ENCODE results near the gene C11orf24. TPM values are rescaled to one million over a fixed set of nuclear protein-coding genes. Genes with fewer than 3 reads are reported as not detected.
"Not testable (repeated sequence)": the region's sequence is repeated elsewhere in the genome, so short reads cannot be mapped to it uniquely, and the experiment has no call there.

C11orf24 gene
- total and polyA plus RNA-seq, 10 of the 15 experiments (the other 5 are each of a cell fraction or from before 2014, with no cell fraction given) = 4.3 to 104 (median 41.4) TPM

DNA sequence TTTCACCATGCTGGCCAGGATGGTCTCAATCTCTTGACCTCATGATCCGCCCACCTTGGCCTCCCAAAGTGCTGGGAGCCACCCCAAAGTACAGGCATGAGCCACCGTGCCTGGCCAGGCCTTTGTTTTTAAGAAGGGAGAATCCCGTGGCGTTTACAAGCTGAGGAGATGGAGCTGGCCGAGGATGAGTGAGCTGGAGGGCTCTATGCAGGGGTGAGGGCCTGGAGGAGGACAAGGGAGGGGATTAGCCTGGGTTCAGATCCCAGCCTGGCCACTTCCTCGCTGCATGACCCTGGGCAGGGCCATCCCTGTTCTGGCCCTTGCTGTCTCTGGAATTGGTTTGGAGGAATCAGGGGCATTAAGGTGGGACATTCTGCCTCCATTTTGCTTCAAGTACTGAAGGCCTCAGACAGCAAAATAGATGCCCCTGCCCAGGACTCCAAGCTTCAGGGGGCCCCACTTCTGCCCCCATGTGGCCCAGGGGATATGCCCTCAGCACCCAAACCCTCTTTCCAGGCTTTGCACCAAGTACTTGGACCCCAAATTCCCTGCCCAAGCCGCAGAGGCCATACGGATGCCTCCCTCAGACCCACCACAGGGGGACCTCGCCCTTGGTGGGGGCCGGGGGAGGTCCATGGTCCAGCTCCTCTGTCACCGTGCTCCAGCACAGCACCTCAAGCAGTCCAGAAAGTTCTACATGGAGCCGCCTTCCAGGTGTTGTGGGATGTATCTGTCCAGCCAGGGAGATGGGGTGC lies 28.5 kb upstream of the C11orf24 start (continued):
- TF ChIP-seq ZNF207 (IDR thresholded peaks at IDR 0.05; ENCODE audit: borderline replicate concordance) (no peak), BHLHE40 (IDR thresholded peaks at IDR 0.05; ENCODE audit: borderline replicate concordance in 1 of 2, low read depth in 2 of 2, low read length in 1 of 2) (no peak), ZZZ3 (IDR thresholded peaks at IDR 0.05; ENCODE audit: control insufficient read depth, insufficient read length, low read depth) (no peak), SMARCA5 (IDR thresholded peaks at IDR 0.05) (no peak), YY1 (IDR thresholded peaks at IDR 0.05; ENCODE audit: low read depth, low read length) (no peak), PAX8 (IDR thresholded peaks at IDR 0.05) (no peak), CHD4 (IDR thresholded peaks at IDR 0.05) (no peak), NKRF (conservative IDR thresholded peaks at IDR 0.05) (no peak)

GRCh38 chr11:68299517-68299879 lies 27.7 kb upstream of the C11orf24 start:
- not testable (repeated sequence) for H3K27me3 ChIP-seq (replicated peaks in 1 of 2; ENCODE audit: control insufficient read depth in 2 of 2, insufficient read depth in 2 of 2, low read length in 1 of 2); H3K9ac ChIP-seq (ENCODE audit: control insufficient read depth, insufficient read depth, low read length); H2AFZ ChIP-seq (ENCODE audit: control insufficient read depth, low read depth, low read length); H4K20me1 ChIP-seq (ENCODE audit: control insufficient read depth, insufficient read depth); DNase-seq (ENCODE audit: low read depth, low spot score); ATAC-seq; BruUV-seq (replicated peaks); FAIRE-seq; H3K4me3 ChIP-seq; H3K4me2 ChIP-seq (ENCODE audit: control insufficient read depth, insufficient read depth); H3K9me3 ChIP-seq (replicated peaks; ENCODE audit: control insufficient read depth, insufficient read depth, low read length); H3K4me1 ChIP-seq (ENCODE audit: control insufficient read depth, insufficient read depth, low read length); H3K27ac ChIP-seq (ENCODE audit: control insufficient read depth, insufficient read depth); H3K79me2 ChIP-seq (ENCODE audit: control insufficient read depth, insufficient read depth, low read length); H3K36me3 ChIP-seq (ENCODE audit: control insufficient read depth in 2 of 2, insufficient read depth in 2 of 2, low read length in 1 of 2)
- SMC1A ChIA-PET (ENCODE audit: uncharacterized antibody, unreplicated experiment) = interaction anchor here (1.0 to 7.9 kb wide), 5 partner anchors 30 to 91 kb away, joined by 3 to 134 read pairs (median 8); partner anchors contain the start of gene C11orf24
- WGBS (ENCODE audit: insufficient coverage, insufficient replicate concordance, low lambda C conversion rate, missing lambda C conversion rate) = 89% methylated on average over 9 of the region's 9 CpGs
- intact Hi-C loops (cut with micrococcal nuclease; ENCODE audit: unreplicated experiment) (loop anchor here (5.0 kb wide), 2 partner anchors 83 to 148 kb away; no protein-coding TSS in a partner anchor), in situ Hi-C loops (cut with MboI) (loop anchor here (5.0 kb wide), 1 partner anchor 42 kb away; no protein-coding TSS in a partner anchor)
- CTCF ChIA-PET = interaction anchor here (0.7 to 12.0 kb wide), 8 partner anchors 8 to 84 kb away, joined by 3 to 365 read pairs (median 31); partner anchors contain the start of gene C11orf24
- RAD21 ChIA-PET (ENCODE audit: unreplicated experiment) = interaction anchor here (0.7 to 9.7 kb wide), 10 partner anchors 33 to 91 kb away, joined by 3 to 186 read pairs (median 8); no protein-coding TSS in a partner anchor
- POLR2A ChIA-PET = interaction anchor here (0.6 to 1.2 kb wide), 2 partner anchors 15 to 27 kb away, joined by 3 read pairs; partner anchors contain the start of gene C11orf24
